Neural progenitor cell (in vitro differentiated cells): ENCODE results near the gene NODAL. TPM values are rescaled to one million over a fixed set of nuclear protein-coding genes. Genes with fewer than 3 reads are reported as not detected.

Source experiments
- DNase-seq: peaks from one replicate; pipeline ENCODE4 v3.0.0-alpha.2; 2016; ENCODE audit warnings: low spot score
- H2AFZ ChIP-seq: fragments of 200-600 bp; sonication (generic); replicated peaks from 2 replicates; pipeline ENCODE4 v1.6.1; 2016; ENCODE audit warnings: antibody characterized with exemption
- H3F3A ChIP-seq: fragments of 200-600 bp; sonication (generic); 2 replicates; pipeline ENCODE4 v1.6.1; 2016; ENCODE audit warnings: antibody characterized with exemption, low read depth
- H3K27ac ChIP-seq: fragments of 200-600 bp; sonication (generic); 2 replicates; pipeline ENCODE4 v1.5.1; 2016; ENCODE audit warnings: mild to moderate bottlenecking
- H3K27me3 ChIP-seq: fragments of 200-600 bp; sonication (generic); 2 replicates; pipeline ENCODE4 v1.6.1; 2016; ENCODE audit warnings: mild to moderate bottlenecking, moderate library complexity
- H3K36me3 ChIP-seq: fragments of 200-600 bp; sonication (generic); 2 replicates; pipeline ENCODE4 v1.5.1; 2016
- H3K4me1 ChIP-seq: fragments of 200-600 bp; sonication (generic); 2 replicates; pipeline ENCODE4 v1.6.1; 2016; ENCODE audit warnings: mixed run types
- H3K4me2 ChIP-seq: fragments of 200-600 bp; sonication (generic); 2 replicates; pipeline ENCODE4 v1.6.1; 2016
- H3K4me3 ChIP-seq: fragments of 200-600 bp; sonication (generic); 2 replicates; pipeline ENCODE4 v1.5.1; 2016
- H3K79me2 ChIP-seq: fragments of 200-600 bp; sonication (generic); 2 replicates; pipeline ENCODE4 v1.6.1; 2016; ENCODE audit warnings: low read depth
- H3K9ac ChIP-seq: fragments of 200-600 bp; sonication (generic); 2 replicates; pipeline ENCODE4 v1.6.1; 2016
- H3K9me3 ChIP-seq: fragments of 200-600 bp; sonication (generic); 2 replicates; pipeline ENCODE4 v1.5.1; 2016; ENCODE audit warnings: low read depth
- H4K20me1 ChIP-seq: fragments of 200-600 bp; sonication (generic); 2 replicates; pipeline ENCODE4 v1.6.1; 2016; ENCODE audit warnings: low read depth
- H3K27ac Mint-ChIP-seq: 3 replicates; pipeline ENCODE4 v1.8.0; 2021; ENCODE audit warnings: mixed read lengths
- H3K27me3 Mint-ChIP-seq: 2 replicates; pipeline ENCODE4 v1.8.0; 2022; ENCODE audit warnings: low read depth, mild to moderate bottlenecking, inconsistent platforms, moderate library complexity, mixed read lengths; ENCODE audit not compliant: insufficient read depth
- H3K36me3 Mint-ChIP-seq: 3 replicates; pipeline ENCODE4 v1.8.0; 2021; ENCODE audit warnings: mixed read lengths
- H3K4me1 Mint-ChIP-seq: 3 replicates; pipeline ENCODE4 v1.8.0; 2021; ENCODE audit warnings: mixed read lengths
- H3K4me3 Mint-ChIP-seq: 3 replicates; pipeline ENCODE4 v1.8.0; 2021; ENCODE audit warnings: mild to moderate bottlenecking, moderate library complexity, mixed read lengths
- H3K9me3 Mint-ChIP-seq: 3 replicates; pipeline ENCODE4 v1.8.0; 2020; ENCODE audit warnings: mixed read lengths
- CTCF ChIP-seq: fragments of 200-600 bp; sonication (generic); IDR thresholded peaks from 2 replicates; pipeline ENCODE4 v1.5.1; 2017; ENCODE audit warnings: antibody characterized with exemption, mild to moderate bottlenecking
- EZH2 ChIP-seq: fragments of 200-600 bp; sonication (generic); IDR thresholded peaks from 2 replicates; pipeline ENCODE4 v1.6.1; 2017; ENCODE audit warnings: antibody characterized with exemption, mild to moderate bottlenecking, moderate library complexity
- EZH2phosphoT487 ChIP-seq: fragments of 200-600 bp; sonication (generic); IDR thresholded peaks from 2 replicates; pipeline ENCODE4 v1.6.1; 2017; ENCODE audit warnings: antibody characterized with exemption
- total RNA-seq: library from RNA; depleted of rRNA; stranded (reverse); fragments of >200 nt; gene quantifications from 2 replicates; pipeline ENCODE4 v1.2.3, GENCODE V29; 2015; ENCODE audit warnings: low replicate concordance

Gene NODAL
- total RNA-seq, 1 donor from 2014 or later = not detected

- Histone ChIP-seq H2AFZ (no peak overlapping the region), H4K20me1 (no peaks in the 10 kb centered on the region), H3K9me3 (no peaks in the 10 kb centered on the region), H3K27me3 (peaks cover 35% of the 10 kb centered on the region), H3K27ac (no peak overlapping the region), H3K79me2 (peaks cover 15% of the 10 kb centered on the region), H3K4me2 (peak overlapping the region; percentile 0), H3K4me1 (peaks cover 15% of the 10 kb centered on the region), H3K4me3 (no peak overlapping the region), H3K36me3 (no peaks in the 10 kb centered on the region), H3K9ac (no peak overlapping the region), H3F3A (peaks cover 14% of the 10 kb centered on the region)
- Mint-ChIP-seq H3K27ac (no peak overlapping the region), H3K27me3 (peaks cover 10% of the 10 kb centered on the region), H3K4me3 (peak overlapping the region; percentile 76), H3K9me3 (no peaks in the 10 kb centered on the region), H3K36me3 (peaks cover 2% of the 10 kb centered on the region), H3K4me1 (peaks cover 28% of the 10 kb centered on the region)
- TF ChIP-seq CTCF (no peak), EZH2phosphoT487 (no peak), EZH2 (no peak)
- DNase-seq = no peak
Measured at GRCh38 chr10:70480239-70480861, 38.9 kb upstream of the NODAL start.

DNA sequence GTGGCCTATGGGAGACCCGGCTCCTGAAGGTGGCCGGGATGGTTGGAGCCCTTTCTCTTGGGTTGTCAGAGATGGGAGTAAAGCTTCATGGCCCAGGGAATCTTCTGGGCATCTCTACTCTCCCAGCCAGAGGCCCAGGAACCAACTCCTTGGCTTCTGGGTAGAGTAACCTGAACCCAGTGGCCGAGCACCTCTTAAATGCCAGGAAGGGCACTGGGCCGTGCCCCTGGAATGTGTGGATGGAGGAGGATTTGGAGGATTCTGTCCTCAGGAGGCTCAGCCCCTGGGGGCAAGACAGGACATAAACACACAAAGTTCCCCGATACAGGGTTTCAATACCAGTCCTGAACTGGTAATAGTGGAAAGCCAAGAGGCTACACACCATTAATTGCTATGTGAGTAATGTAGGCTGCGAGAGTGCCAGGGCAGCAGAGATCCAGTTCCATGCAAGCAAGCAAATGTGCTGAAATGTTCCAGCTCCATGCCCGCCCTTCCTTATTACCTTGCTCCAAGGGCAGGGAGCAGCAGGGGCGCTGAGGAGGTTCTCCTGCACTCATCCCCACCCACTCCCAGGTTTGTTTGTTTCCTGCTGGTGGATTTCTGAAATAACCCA lies 38.3 kb upstream of the NODAL start:
- Histone ChIP-seq H3K4me1 (peaks cover 15% of the 10 kb centered on the region), H3K4me3 (peak overlapping the region; percentile 91), H3K4me2 (peak overlapping the region; percentile 99)

GRCh38 chr10:70479165-70479581 lies 37.7 kb upstream of the NODAL start:
- Mint-ChIP-seq H3K4me1 (peaks cover 28% of the 10 kb centered on the region), H3K27ac (no peak overlapping the region), H3K9me3 (no peaks in the 10 kb centered on the region), H3K4me3 (peak overlapping the region; percentile 86), H3K36me3 (no peaks in the 10 kb centered on the region), H3K27me3 (peaks cover 10% of the 10 kb centered on the region)
- Histone ChIP-seq H3K36me3 (no peaks in the 10 kb centered on the region), H3K9ac (peak overlapping the region; percentile 39), H3K27ac (no peak overlapping the region), H4K20me1 (no peaks in the 10 kb centered on the region), H2AFZ (peak overlapping the region; percentile 100), H3K4me3 (peak overlapping the region; percentile 91), H3K4me1 (peaks cover 15% of the 10 kb centered on the region), H3K27me3 (peaks cover 38% of the 10 kb centered on the region), H3K9me3 (no peaks in the 10 kb centered on the region), H3K4me2 (peak overlapping the region; percentile 99), H3F3A (peaks cover 14% of the 10 kb centered on the region), H3K79me2 (peaks cover 15% of the 10 kb centered on the region)
- peak; percentile 41 for DNase-seq
- TF ChIP-seq EZH2 = no peak
- peak; percentile 52 for TF ChIP-seq CTCF
- no peak for TF ChIP-seq EZH2phosphoT487

More for the DNA sequence above, 38.3 kb upstream of the NODAL start:
- Histone ChIP-seq H2AFZ (no peak overlapping the region), H3K9ac (no peak overlapping the region), H3K36me3 (no peaks in the 10 kb centered on the region), H3K9me3 (no peaks in the 10 kb centered on the region), H3K27ac (no peak overlapping the region), H3K79me2 (peaks cover 15% of the 10 kb centered on the region), H3K27me3 (peaks cover 38% of the 10 kb centered on the region), H3F3A (peaks cover 14% of the 10 kb centered on the region), H4K20me1 (no peaks in the 10 kb centered on the region)
- Mint-ChIP-seq H3K4me3 (peak overlapping the region; percentile 86), H3K27me3 (peaks cover 10% of the 10 kb centered on the region), H3K9me3 (no peaks in the 10 kb centered on the region), H3K27ac (no peak overlapping the region), H3K36me3 (peaks cover 1% of the 10 kb centered on the region), H3K4me1 (peaks cover 28% of the 10 kb centered on the region)
- no peak for TF ChIP-seq EZH2phosphoT487
- no peak for TF ChIP-seq CTCF
- TF ChIP-seq EZH2 = no peak
- no peak for DNase-seq
